ENCODE data around the gene PJA2. TPM values are rescaled to one million over a fixed set of nuclear protein-coding genes. Genes with fewer than 3 reads are reported as not detected.

PJA2 gene
- total and polyA plus RNA-seq, 9 of the 15 experiments (the other 6 are each of a cell fraction or from before 2014, with no cell fraction given) = 25.1 to 82.1 (median 50.1) TPM

DNA sequence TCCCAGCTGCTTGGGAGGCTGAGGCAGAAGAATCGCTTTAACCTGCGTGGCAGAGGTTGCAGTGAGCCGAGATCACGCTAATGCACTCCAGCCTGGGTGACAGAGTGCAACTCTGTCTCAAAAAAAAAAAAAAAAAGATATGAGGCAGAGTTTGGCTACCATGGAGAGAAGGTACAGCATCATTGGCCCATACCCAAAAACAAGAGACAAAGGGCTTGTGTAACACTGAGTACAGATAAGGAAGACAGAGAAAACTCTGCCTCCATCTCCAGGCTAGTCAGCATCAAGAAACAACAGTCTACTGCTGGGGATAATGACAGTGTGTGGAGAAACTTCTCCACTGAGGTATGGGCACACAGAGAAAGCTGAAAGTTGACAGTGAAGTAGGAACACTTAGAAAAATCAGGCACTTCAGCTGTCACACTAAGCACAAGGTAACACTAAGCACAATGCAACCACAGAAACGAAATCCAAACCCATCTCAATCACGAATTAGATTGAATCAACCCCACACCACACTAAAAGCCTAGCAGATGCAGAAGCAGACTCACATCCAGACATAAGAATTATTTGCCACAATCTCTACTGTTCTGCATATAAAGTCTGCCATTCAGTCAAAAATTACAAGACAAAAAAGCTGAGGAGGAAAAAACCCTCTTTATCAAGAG, 10.5 kb downstream of the PJA2 start:
- H4K20me1 ChIP-seq (replicated peaks; ENCODE audit: control insufficient read depth, insufficient read depth, low read length) = peaks cover 6% of the 10 kb centered on the region
- WGBS (ENCODE audit: insufficient coverage, low coverage, missing lambda C conversion rate) = 74% methylated on average over 6 of the region's 6 CpGs
- CTCF ChIA-PET (ENCODE audit: low intra/inter-chr PET ratio) = no interaction called here

More for the DNA sequence above, 10.5 kb downstream of the PJA2 start:
- H3K9me1 ChIP-seq (ENCODE audit: control insufficient read depth, insufficient read depth, low read length) = no peaks in the 10 kb centered on the region
- H3K9ac ChIP-seq (ENCODE audit: insufficient read depth in 1 of 2, low read depth in 2 of 2, low read length in 2 of 2) = no peak overlapping the region
- H3K36me3 ChIP-seq (ENCODE audit: control insufficient read depth, insufficient read depth, low read length) = peaks cover 3% of the 10 kb centered on the region; the same call in 1 of the 3 replicates
- intact Hi-C loops (cut with micrococcal nuclease) (no loop called here), in situ Hi-C loops (cut with MboI) (no loop called here)
- no peak overlapping the region for H2AFZ ChIP-seq (ENCODE audit: low read depth, low read length)
- FAIRE-seq (peak; percentile 60), DNase-seq (ENCODE audit: extremely low read depth in 1 of 4, low spot score in 3 of 4) (peak in 2 of 4 experiments; percentile 15 to 40), ATAC-seq (peak; percentile 62)
- no peaks in the 10 kb centered on the region for H3K27me3 ChIP-seq (ENCODE audit: control insufficient read depth in 2 of 2, insufficient read depth in 2 of 2, low read length in 2 of 2)
- no peak overlapping the region for H3K4me2 ChIP-seq (ENCODE audit: insufficient read depth, low read length)
- TF ChIP-seq NRF1 (conservative IDR thresholded peaks at IDR 0.05 in 1 of 2, IDR thresholded peaks at IDR 0.05 in 1 of 2) = no peak
- TF ChIP-seq PPARD (CRISPR knock-in tag; IDR thresholded peaks at IDR 0.05) = no peak
- peak; percentile 60 for TF ChIP-seq NFIC (IDR thresholded peaks at IDR 0.05)
- TF ChIP-seq ZNF644 (tag; IDR thresholded peaks at IDR 0.05; ENCODE audit: low read depth) = no peak
- TF ChIP-seq CEBPB (tag; IDR thresholded peaks at IDR 0.05) = peak; percentile 81
- TF ChIP-seq SOX6 (IDR thresholded peaks at IDR 0.05) = 0 out of 2 replicates have a peak, but pooled peaks have one; percentile 58
- TF ChIP-seq, protein P1, sequence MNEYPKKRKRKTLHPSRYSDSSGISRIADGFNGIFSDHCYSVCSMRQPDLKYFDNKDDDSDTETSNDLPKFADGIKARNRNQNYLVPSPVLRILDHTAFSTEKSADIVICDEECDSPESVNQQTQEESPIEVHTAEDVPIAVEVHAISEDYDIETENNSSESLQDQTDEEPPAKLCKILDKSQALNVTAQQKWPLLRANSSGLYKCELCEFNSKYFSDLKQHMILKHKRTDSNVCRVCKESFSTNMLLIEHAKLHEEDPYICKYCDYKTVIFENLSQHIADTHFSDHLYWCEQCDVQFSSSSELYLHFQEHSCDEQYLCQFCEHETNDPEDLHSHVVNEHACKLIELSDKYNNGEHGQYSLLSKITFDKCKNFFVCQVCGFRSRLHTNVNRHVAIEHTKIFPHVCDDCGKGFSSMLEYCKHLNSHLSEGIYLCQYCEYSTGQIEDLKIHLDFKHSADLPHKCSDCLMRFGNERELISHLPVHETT (CRISPR knock-in tag; conservative IDR thresholded peaks at IDR 0.05 in 1 of 2, IDR thresholded peaks at IDR 0.05 in 1 of 2) = no peak
- H3K4me1 ChIP-seq (replicated peaks in 1 of 2; ENCODE audit: control insufficient read depth in 2 of 2, insufficient read depth in 2 of 2, low read length in 2 of 2) = peaks cover 7 to 9% of the 10 kb centered on the region in 2 experiments; a peak in 4 of 5 replicates
- peak overlapping the region; percentile 34; the same call in 1 of the 3 replicates for H3K27ac ChIP-seq (ENCODE audit: extremely low read depth, low read depth, low read length)
- no TSS peak for BruUV-seq (replicated peaks)
- H3K79me2 ChIP-seq (ENCODE audit: control insufficient read depth, insufficient read depth, low read length) = peaks cover 96% of the 10 kb centered on the region
- H3K4me3 ChIP-seq = no peak overlapping the region
- no peaks in the 10 kb centered on the region for H3K9me3 ChIP-seq (replicated peaks; ENCODE audit: control insufficient read depth, insufficient read depth, low read depth, low read length)
- POLR2A ChIA-PET = interaction anchor here (0.6 to 0.8 kb wide), 3 partner anchors 9 to 76 kb away, joined by 3 to 5 read pairs (median 4); no protein-coding TSS in a partner anchor
